ENCODE results near the gene CENPW. TPM values are rescaled to one million over a fixed set of nuclear protein-coding genes. Genes with fewer than 3 reads are reported as not detected.

The CENPW gene
- total and polyA plus RNA-seq, 12 donors, result 0.50 to 6.1 (median 1.2) TPM; not detected in 4

- no peak overlapping the region for H3K27ac ChIP-seq
- intact Hi-C loops (cut with DNase I), result no loop called here
- TF ChIP-seq CTCF (IDR thresholded peaks at IDR 0.05), result no peak
Measured at GRCh38 chr6:126313941-126314340, 26.0 kb upstream of the CENPW start.

GRCh38 chr6:126318797-126319196 is 21.1 kb upstream of the CENPW start:
- Histone ChIP-seq H3K27ac (no peak overlapping the region), H3K27me3 (no peaks in the 10 kb centered on the region), H3K4me3 (no peak overlapping the region), H3K36me3 (no peaks in the 10 kb centered on the region), H3K4me1 (no peaks in the 10 kb centered on the region), H3K9me3 (no peaks in the 10 kb centered on the region)
- WGBS, 2 donors, result 71 to 78% methylated on average over 1 of the region's 1 CpG
- intact Hi-C loops (cut with DNase I), result no loop called here
- ATAC-seq, result no peak
- TF ChIP-seq CTCF (IDR thresholded peaks at IDR 0.05), result no peak
- no peak for DNase-seq

More at GRCh38 chr6:126313941-126314340, 26.0 kb upstream of the CENPW start:
- Histone ChIP-seq H3K27me3 (no peaks in the 10 kb centered on the region), H3K36me3 (no peaks in the 10 kb centered on the region), H3K9me3 (no peaks in the 10 kb centered on the region), H3K4me1 (no peaks in the 10 kb centered on the region), H3K4me3 (no peak overlapping the region)
- 65 to 66% methylated on average over 1 of the region's 1 CpG for WGBS, 2 donors
- DNase-seq (no peak), ATAC-seq (no peak)

GRCh38 chr6:126333729-126334128 is 6.2 kb upstream of the CENPW start:
- TF ChIP-seq CTCF (IDR thresholded peaks at IDR 0.05), result no peak
- H3K27ac ChIP-seq, result no peak overlapping the region
- DNase-seq (no peak), ATAC-seq (no peak)
- no peaks in the 10 kb centered on the region for H3K36me3 ChIP-seq
- intact Hi-C loops (cut with DNase I), result no loop called here
- peaks cover 0 to 12% (median 0%) of the 10 kb centered on the region in 9 donors for H3K4me1 ChIP-seq
- H3K27me3 ChIP-seq, result no peaks in the 10 kb centered on the region
- no peak overlapping the region for H3K4me3 ChIP-seq
- peaks cover 0 to 3% (median 0%) of the 10 kb centered on the region in 11 donors for H3K9me3 ChIP-seq
- 95 to 98% methylated on average over 2 of the region's 2 CpGs for WGBS, 2 donors

DNA sequence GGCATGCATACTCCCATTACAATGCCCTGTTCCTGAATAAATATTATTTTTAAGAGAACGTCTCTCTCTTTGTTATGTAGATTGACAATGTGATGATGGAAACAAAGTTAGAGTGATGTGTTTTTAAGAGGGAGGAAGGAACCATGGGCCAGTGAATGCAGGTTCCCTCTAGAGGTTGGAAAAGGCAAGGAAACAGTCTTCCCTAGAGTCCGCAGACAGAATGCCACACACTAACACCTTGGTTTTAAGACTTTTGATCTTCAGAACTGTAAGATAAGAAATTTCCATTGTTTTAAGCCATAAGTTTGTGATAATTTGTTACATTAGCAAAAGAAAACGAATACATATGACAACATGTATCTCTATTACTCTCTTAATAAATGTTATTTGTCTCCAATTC is 4.7 kb upstream of the CENPW start:
- DNase-seq, result no peak
- 55 to 62% methylated on average over 3 of the region's 3 CpGs for WGBS, 2 donors
- Histone ChIP-seq H3K9me3 (peaks cover 0 to 3% (median 0%) of the 10 kb centered on the region in 11 donors), H3K4me3 (no peak overlapping the region), H3K36me3 (no peaks in the 10 kb centered on the region), H3K27ac (no peak overlapping the region), H3K4me1 (peaks cover 0 to 12% (median under 1%) of the 10 kb centered on the region in 9 donors), H3K27me3 (no peaks in the 10 kb centered on the region)
- TF ChIP-seq CTCF (IDR thresholded peaks at IDR 0.05), result no peak
- intact Hi-C loops (cut with DNase I), result no loop called here
- ATAC-seq, result no peak

Data from heart right ventricle (tissue), 16 donors.